Activated CD8-positive, alpha-beta memory T cell treated with anti-CD3 and anti-CD28 coated beads, Interleukin-2, amount 50 U/mL, for 1 hour (primary cell): ENCODE data around the gene CLK3.
A peak's percentile ranks its signal among the peaks of the same experiment; 100 is the strongest.
"Not testable (repeated sequence)": the region's sequence is repeated elsewhere in the genome, so short reads cannot be mapped to it uniquely, and the experiment has no call there.

Source experiments
- DNase-seq: peaks from one replicate; pipeline ENCODE4 v3.0.0-alpha.2; 2020; ENCODE audit errors: extremely low read depth

The CLK3 gene

DNA sequence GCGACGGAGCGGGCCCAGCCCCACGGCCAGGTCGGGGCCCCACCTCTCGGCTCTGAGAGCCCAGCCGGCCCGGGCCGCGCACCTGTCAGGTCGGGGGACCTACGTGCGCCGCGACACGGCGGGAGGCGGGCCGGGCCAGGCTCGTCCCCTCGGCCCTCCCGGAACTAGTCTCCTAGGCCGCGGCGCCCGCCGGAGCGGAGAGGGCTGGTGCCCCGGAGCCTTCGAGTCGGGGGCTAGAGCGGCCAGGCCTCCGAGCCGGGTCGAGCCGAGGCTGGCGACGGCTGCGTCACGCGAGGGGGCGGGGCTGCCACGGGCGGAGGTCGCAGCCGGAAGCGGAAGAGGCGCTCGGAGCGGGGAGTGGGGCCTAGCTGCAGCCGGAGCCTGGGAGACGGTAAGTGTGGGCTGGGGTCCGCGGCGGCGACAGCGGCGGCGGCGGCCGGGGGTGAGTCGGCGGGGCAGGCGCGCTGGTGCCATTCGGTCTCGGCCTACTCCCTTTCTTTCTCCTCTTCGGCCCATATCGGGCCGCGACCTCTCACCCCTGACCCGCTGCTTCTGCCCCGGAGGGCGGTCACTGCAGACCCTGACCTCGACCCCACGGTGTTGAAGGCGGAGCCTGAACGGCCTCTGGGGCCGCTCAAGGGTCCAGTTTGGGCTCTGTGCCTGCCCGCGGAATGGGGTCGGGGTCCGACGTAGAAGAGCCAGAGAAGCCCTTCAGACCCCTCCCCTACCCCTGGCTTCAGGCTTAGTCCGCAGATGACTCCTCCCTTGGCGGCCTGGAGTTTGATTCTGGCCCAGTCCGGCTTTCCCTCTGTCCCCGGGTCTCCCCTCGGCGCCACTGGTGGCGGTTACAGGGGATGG lies at the start of gene CLK3:
Gene CLK3 (plus strand): TSS at position 329 of the 858 bp plus-strand sequence. CDS start 3,361 bp downstream, outside the sequence.
- peak; percentile 83 for DNase-seq

DNA sequence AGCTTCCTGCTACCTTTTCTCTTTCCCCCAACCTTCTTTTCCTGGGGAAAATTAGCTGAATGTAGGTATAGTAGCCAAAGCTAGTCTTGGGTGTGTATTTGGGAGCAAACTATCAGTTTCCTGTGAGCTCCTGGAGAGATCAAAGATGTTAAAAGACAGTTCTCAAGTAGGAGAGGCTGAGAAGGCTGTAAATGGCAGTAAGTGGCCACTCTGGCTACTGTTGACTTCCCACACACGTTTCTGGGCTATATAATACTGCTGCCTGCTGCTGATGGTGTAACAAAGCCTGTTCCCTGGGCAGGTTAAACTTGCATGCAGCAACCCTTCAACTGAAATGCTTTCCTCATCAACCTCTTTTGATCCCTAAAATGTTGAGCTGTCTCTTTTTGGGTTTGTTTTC lies 47.0 kb upstream of the CLK3 start:
- no peak for DNase-seq

DNA sequence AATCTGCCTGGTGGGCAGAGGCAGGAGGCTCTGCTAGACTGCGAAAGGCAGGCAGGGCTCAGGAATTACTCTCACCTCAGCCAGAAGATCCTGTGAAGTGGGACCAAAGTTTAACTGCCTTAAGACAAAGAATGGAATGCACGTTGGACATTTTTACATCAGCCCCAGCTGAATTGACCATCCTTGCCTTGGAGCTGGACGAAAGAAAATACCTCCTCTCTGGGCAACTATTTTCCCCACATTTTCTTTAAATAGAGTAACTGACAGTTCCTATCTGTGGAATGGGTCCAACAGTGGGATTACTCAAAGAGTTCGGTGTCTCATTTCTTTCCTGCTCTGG lies 45.9 kb upstream of the CLK3 start:
- DNase-seq = no peak

- DNase-seq = no peak
Observed at GRCh38 chr15:74571191-74571590, 44.4 kb upstream of the CLK3 start.

DNA sequence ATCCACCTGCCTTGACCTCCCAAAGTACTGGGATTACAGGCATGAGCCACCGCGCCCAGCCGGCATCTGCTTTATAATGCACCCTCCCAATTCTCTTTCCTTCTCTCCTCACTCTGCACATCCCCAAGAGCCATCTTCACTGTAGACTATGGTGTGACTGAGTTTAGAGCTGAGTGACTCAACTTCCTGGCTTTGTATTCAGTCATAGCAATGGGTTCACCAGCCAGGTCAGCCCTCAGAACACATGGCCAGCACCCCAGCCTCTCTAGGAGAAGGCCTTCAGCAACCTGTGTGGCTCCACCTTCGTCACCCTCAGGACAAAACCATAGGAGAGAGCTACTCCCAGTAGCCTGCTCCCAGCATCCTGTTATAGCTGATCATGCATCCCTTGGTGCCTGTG lies 41.6 kb upstream of the CLK3 start:
- DNase-seq = no peak

GRCh38 chr15:74578496-74578994 lies 37.1 kb upstream of the CLK3 start:
- DNase-seq = no peak

- DNase-seq = no peak
Observed at GRCh38 chr15:74579001-74579400, 36.6 kb upstream of the CLK3 start.

GRCh38 chr15:74580538-74581350 lies 34.9 kb upstream of the CLK3 start:
- DNase-seq = no peak

GRCh38 chr15:74584204-74584603 lies 31.4 kb upstream of the CLK3 start:
- no peak for DNase-seq

DNA sequence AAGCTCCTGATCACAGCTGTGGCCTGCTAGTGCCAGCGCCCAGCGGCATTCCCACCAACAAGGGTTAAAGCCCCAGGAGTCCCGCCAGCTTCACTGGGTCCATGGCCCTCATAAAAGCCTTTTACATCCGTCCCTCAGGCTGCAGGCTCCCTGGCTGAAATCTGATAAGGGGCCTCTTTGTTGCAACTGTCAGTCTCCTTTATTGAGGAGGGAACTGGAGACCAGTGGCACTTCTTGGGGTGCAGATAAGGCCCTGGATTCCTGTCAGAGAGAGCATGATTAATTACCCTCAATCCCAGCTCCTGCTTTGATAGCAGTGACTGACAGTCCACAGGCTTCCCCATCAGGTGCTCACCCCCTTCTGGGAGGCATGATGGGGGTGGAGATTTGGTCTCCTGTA lies 30.9 kb upstream of the CLK3 start:
- DNase-seq = no peak

- DNase-seq = no peak
Observed at GRCh38 chr15:74585191-74585590, 30.4 kb upstream of the CLK3 start.

- DNase-seq = no peak
Observed at GRCh38 chr15:74585857-74586256, 29.8 kb upstream of the CLK3 start.

DNA sequence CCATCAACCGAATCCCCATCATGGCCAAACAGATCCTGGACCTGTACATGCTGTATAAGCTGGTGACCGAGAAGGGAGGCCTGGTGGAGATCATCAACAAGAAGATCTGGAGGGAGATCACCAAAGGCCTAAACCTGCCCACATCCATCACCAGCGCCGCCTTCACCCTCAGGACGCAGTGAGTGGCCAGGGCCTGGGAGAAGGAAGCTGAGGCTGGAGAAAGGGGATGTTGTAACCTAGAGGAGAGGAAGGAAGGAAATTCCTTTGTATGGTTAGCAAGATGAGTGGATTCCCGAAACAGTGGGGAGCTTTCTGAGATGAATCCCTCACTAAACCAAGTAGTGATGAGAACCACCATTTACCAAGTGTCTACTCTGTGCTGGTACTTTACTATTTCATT lies 25.8 kb upstream of the CLK3 start:
- DNase-seq = no peak

DNA sequence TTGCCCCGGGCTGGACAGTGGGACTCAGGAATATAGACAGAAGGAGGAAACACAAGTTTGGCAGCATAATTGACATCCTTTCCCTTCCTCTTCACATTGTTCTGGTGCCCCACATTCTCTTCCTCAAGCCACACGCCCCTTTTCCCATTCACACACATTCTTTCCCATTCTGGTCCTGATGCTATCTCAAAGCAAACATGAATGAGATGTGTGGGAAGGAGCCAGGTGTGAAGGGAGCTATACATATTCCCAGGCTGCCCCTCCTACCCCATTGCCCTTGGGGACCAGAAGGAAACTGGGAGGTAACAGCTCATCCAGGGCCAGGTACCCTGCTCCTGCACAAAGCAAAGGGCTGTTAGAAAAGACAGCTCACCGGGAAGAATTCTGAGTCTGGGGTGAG lies 23.4 kb upstream of the CLK3 start:
- DNase-seq = no peak

DNA sequence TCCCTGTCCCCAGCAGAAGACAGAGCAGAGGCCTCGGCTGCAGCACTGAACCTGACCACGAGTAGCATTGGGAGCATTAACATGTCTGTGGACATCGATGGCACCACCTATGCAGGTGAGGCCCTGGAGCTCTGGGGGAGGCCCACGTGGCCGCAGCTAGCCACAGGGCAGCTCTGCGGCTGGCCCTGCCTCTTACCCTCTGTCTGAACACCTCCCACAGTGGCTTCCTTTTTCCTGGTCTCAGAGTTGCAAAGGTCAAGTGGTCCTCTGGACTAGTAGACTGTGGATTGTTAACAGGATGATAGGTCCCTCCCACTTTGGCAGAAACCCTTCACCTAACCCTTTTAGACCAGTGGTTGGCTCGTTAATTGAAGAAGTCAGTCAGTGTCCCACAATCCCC lies 22.5 kb upstream of the CLK3 start:
- DNase-seq = no peak

DNA sequence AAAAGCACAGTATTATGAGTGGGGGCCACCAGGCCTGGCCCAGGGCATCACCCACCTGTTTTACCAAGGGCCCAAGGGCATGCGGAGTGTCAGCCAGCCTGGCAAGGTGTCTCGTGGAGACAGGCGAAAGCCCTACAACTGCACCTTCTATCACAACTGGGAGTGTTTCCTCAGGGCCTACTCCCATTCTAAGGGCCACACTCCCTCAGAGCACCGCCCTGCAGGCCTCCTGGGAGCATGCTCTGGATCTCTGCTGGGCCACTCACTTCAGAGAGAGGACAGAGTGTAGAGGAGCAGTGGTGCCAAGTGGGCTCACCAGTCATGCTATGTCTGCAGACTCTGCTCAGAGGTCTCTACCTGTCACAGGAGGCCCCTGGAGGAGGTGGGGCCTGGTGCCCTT lies 21.2 kb upstream of the CLK3 start:
- no peak for DNase-seq

- DNase-seq = no peak
Observed at GRCh38 chr15:74595271-74595670, 20.4 kb upstream of the CLK3 start.

- DNase-seq = not testable (repeated sequence)
Observed at GRCh38 chr15:74596736-74597135, 18.9 kb upstream of the CLK3 start.

GRCh38 chr15:74597146-74597705 lies 18.4 kb upstream of the CLK3 start:
- not testable (repeated sequence) for DNase-seq

GRCh38 chr15:74598126-74598842 lies 17.4 kb upstream of the CLK3 start:
- DNase-seq = peak; percentile 69

DNA sequence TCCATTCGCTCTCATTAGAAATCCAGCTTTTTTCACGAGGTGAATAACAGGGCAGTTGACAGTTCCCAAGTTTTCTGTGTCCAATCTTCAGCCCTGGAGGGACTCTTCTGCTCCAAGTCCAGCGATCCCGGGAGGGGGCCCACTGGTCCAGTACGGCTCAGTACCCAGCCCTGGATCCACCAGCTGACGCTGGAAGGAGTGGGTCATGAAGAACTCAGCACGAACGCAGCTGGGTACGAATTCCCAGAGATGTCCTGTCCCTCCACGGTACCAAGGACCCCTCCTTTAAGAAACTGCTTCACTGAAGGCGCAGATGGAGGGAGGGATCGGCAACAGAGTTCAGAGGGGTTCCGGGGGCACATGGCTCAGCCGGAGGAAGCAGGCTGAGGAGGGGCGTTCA lies 16.5 kb upstream of the CLK3 start:
- no peak for DNase-seq
